Type B pancreatic cell (in vitro differentiated cells): ENCODE data around the gene BABAM2. TPM values are rescaled to one million over a fixed set of nuclear protein-coding genes. Genes with fewer than 3 reads are reported as not detected.

Source experiments
- DNase-seq: peaks from one replicate; pipeline ENCODE4 v3.0.0; 2021; ENCODE audit warnings: mixed read lengths; ENCODE audit not compliant: unreplicated experiment; ENCODE audit errors: extremely low spot score
- H3K27ac Mint-ChIP-seq: 2 replicates; pipeline ENCODE4 v1.8.0; 2021; ENCODE audit warnings: mild to moderate bottlenecking, mixed read lengths
- H3K27me3 Mint-ChIP-seq: 2 replicates; pipeline ENCODE4 v1.8.0; 2021; ENCODE audit warnings: mixed read lengths
- H3K36me3 Mint-ChIP-seq: 2 replicates; pipeline ENCODE4 v1.8.0; 2021; ENCODE audit warnings: mixed read lengths
- H3K4me1 Mint-ChIP-seq: one replicate; pipeline ENCODE4 v1.8.0; 2021; ENCODE audit warnings: mixed read lengths; ENCODE audit not compliant: unreplicated experiment
- H3K4me3 Mint-ChIP-seq: 2 replicates; pipeline ENCODE4 v1.8.0; 2021; ENCODE audit warnings: mild to moderate bottlenecking, mixed read lengths
- H3K9me3 Mint-ChIP-seq: 2 replicates; pipeline ENCODE4 v1.8.0; 2021; ENCODE audit warnings: mixed read lengths
- CTCF ChIP-seq: fragments of 200-600 bp; sonication (generic); conservative IDR thresholded peaks from 2 replicates; pipeline ENCODE4 v1.5.0; 2021; ENCODE audit warnings: antibody characterized with exemption, mild to moderate bottlenecking
- total RNA-seq: library from RNA; stranded (reverse); gene quantifications from 2 replicates; pipeline ENCODE4 v1.2.1, GENCODE V29; 2021; ENCODE audit warnings: low replicate concordance

Gene BABAM2
- total RNA-seq, 1 donor from 2014 or later = 30.4 TPM

GRCh38 chr2:28363686-28364280 is 473.3 kb downstream of the BABAM2 start:
- no peak for TF ChIP-seq CTCF
- Mint-ChIP-seq H3K27me3 (no peaks in the 10 kb centered on the region), H3K4me3 (no peak overlapping the region), H3K9me3 (no peaks in the 10 kb centered on the region), H3K36me3 (no peaks in the 10 kb centered on the region), H3K4me1 (peaks cover 52% of the 10 kb centered on the region), H3K27ac (no peak overlapping the region)
- DNase-seq = no peak

- Mint-ChIP-seq H3K9me3 (no peaks in the 10 kb centered on the region), H3K4me1 (peaks cover 51% of the 10 kb centered on the region), H3K4me3 (no peak overlapping the region), H3K36me3 (no peaks in the 10 kb centered on the region), H3K27me3 (peaks cover 3% of the 10 kb centered on the region), H3K27ac (no peak overlapping the region)
- DNase-seq = no peak
- no peak for TF ChIP-seq CTCF
Measured at GRCh38 chr2:28364610-28365009, 474.1 kb downstream of the BABAM2 start.

- Mint-ChIP-seq H3K27me3 (peaks cover 3% of the 10 kb centered on the region), H3K4me3 (no peak overlapping the region), H3K27ac (no peak overlapping the region), H3K36me3 (no peaks in the 10 kb centered on the region), H3K4me1 (peaks cover 51% of the 10 kb centered on the region), H3K9me3 (no peaks in the 10 kb centered on the region)
- no peak for TF ChIP-seq CTCF
- DNase-seq = no peak
Measured at GRCh38 chr2:28365158-28365557, 474.6 kb downstream of the BABAM2 start.

GRCh38 chr2:28366149-28366495 is 475.6 kb downstream of the BABAM2 start:
- Mint-ChIP-seq H3K36me3 (no peaks in the 10 kb centered on the region), H3K4me3 (no peak overlapping the region), H3K27me3 (peaks cover 3% of the 10 kb centered on the region), H3K9me3 (no peaks in the 10 kb centered on the region), H3K4me1 (peaks cover 43% of the 10 kb centered on the region), H3K27ac (no peak overlapping the region)
- no peak for DNase-seq
- no peak for TF ChIP-seq CTCF

- DNase-seq = no peak
- no peak overlapping the region for H3K27ac Mint-ChIP-seq
- H3K36me3 Mint-ChIP-seq = no peaks in the 10 kb centered on the region
- H3K9me3 Mint-ChIP-seq = no peaks in the 10 kb centered on the region
- H3K27me3 Mint-ChIP-seq = peaks cover 3% of the 10 kb centered on the region
- H3K4me3 Mint-ChIP-seq = no peak overlapping the region
- peaks cover 41% of the 10 kb centered on the region for H3K4me1 Mint-ChIP-seq
- TF ChIP-seq CTCF = no peak
Measured at GRCh38 chr2:28366496-28367282, 476.2 kb downstream of the BABAM2 start.
